HG02798 (cell line): ENCODE results near the gene SPSB2.
A peak's percentile ranks its signal among the peaks of the same experiment; 100 is the strongest.

Source experiments
- ATAC-seq: cut with Tn5 transposase; IDR thresholded peaks from one replicate; pipeline ENCODE4 v1.9.1; 2021; ENCODE audit warnings: mild to moderate bottlenecking; ENCODE audit not compliant: unreplicated experiment, poor library complexity

The SPSB2 gene

GRCh38 chr12:6852651-6853354 is 20.3 kb downstream of the SPSB2 start:
- ATAC-seq, result no peak

GRCh38 chr12:6851921-6852650 is 21.0 kb downstream of the SPSB2 start, which contains the start of gene USP5:
Gene USP5 (plus strand): TSS chr12:6852150. CDS start chr12:6852180, 30 bp downstream.
- ATAC-seq, result peak; percentile 78

GRCh38 chr12:6851153-6851920 is 21.8 kb downstream of the SPSB2 start, which contains the start of gene CDCA3:
Gene CDCA3 (minus strand): TSS chr12:6851286. CDS start chr12:6850952, 334 bp downstream.
- ATAC-seq, result peak; percentile 51

GRCh38 chr12:6850796-6851152 is 22.3 kb downstream of the SPSB2 start:
- ATAC-seq, result no peak

- no peak for ATAC-seq
Measured at GRCh38 chr12:6849976-6850560, 23.0 kb downstream of the SPSB2 start.

- no peak for ATAC-seq
Measured at GRCh38 chr12:6849427-6849826, 23.7 kb downstream of the SPSB2 start.

GRCh38 chr12:6847676-6848075 is 25.4 kb downstream of the SPSB2 start:
- ATAC-seq, result no peak

- ATAC-seq, result no peak
Measured at GRCh38 chr12:6846316-6846869, 26.7 kb downstream of the SPSB2 start.

GRCh38 chr12:6845395-6845794 is 27.7 kb downstream of the SPSB2 start:
- no peak for ATAC-seq

GRCh38 chr12:6843118-6843902 is 29.8 kb downstream of the SPSB2 start:
- ATAC-seq, result no peak

- ATAC-seq, result no peak
Measured at GRCh38 chr12:6842075-6842474, 31.0 kb downstream of the SPSB2 start.

GRCh38 chr12:6840761-6841515 is 32.2 kb downstream of the SPSB2 start, which contains the start of gene GNB3:
Gene GNB3 (plus strand): TSS chr12:6840925. CDS start chr12:6841288, 363 bp downstream.
- no peak for ATAC-seq

- no peak for ATAC-seq
Measured at GRCh38 chr12:6840330-6840729, 32.8 kb downstream of the SPSB2 start.

- peak; percentile 88 for ATAC-seq
Measured at GRCh38 chr12:6839482-6840201, 33.5 kb downstream of the SPSB2 start.

GRCh38 chr12:6838854-6839253 is 34.2 kb downstream of the SPSB2 start:
- ATAC-seq, result no peak

- ATAC-seq, result no peak
Measured at GRCh38 chr12:6837370-6838060, 35.6 kb downstream of the SPSB2 start.

GRCh38 chr12:6836851-6837250 is 36.3 kb downstream of the SPSB2 start:
- ATAC-seq, result no peak
